Endodermal cell (in vitro differentiated cells): ENCODE results near the gene DKK3. TPM values are rescaled to one million over a fixed set of nuclear protein-coding genes. Genes with fewer than 3 reads are reported as not detected.

ENCODE experiments used
- DNase-seq: peaks from one replicate; pipeline ENCODE4 v3.0.0-alpha.2; 2017
- H3K27ac ChIP-seq: 2 replicates; pipeline ENCODE4 v1.5.1; 2013; ENCODE audit warnings: mild to moderate bottlenecking, low read depth, low read length, moderate library complexity
- H3K27me3 ChIP-seq: 2 replicates; pipeline ENCODE4 v1.6.1; 2013; ENCODE audit warnings: mild to moderate bottlenecking, low read length, moderate library complexity; ENCODE audit not compliant: insufficient read depth, control insufficient read depth, poor library complexity, severe bottlenecking
- H3K36me3 ChIP-seq: 2 replicates; pipeline ENCODE4 v1.7.0; 2013; ENCODE audit warnings: mild to moderate bottlenecking, low read length, moderate library complexity; ENCODE audit not compliant: control insufficient read depth, insufficient read depth
- H3K4me1 ChIP-seq: one replicate; pipeline ENCODE4 v1.7.0; 2013; ENCODE audit warnings: low read length; ENCODE audit not compliant: control insufficient read depth, insufficient read depth
- H3K4me3 ChIP-seq: 2 replicates; pipeline ENCODE4 v1.5.1; 2013; ENCODE audit warnings: mild to moderate bottlenecking, low read length, moderate library complexity
- H3K9ac ChIP-seq: 2 replicates; pipeline ENCODE4 v1.6.1; 2013; ENCODE audit warnings: mild to moderate bottlenecking, low read length, moderate library complexity; ENCODE audit not compliant: poor library complexity, severe bottlenecking; ENCODE audit errors: extremely low read depth
- H3K9me3 ChIP-seq: 2 replicates; pipeline ENCODE4 v1.6.1; 2013; ENCODE audit warnings: mild to moderate bottlenecking, low read length, moderate library complexity; ENCODE audit not compliant: control insufficient read depth
- H3K27ac Mint-ChIP-seq: 2 replicates; pipeline ENCODE4 v1.8.0; 2020; ENCODE audit warnings: mixed read lengths
- H3K27me3 Mint-ChIP-seq: 2 replicates; pipeline ENCODE4 v1.8.0; 2021; ENCODE audit warnings: mild to moderate bottlenecking, mixed read lengths; ENCODE audit not compliant: insufficient read depth
- H3K36me3 Mint-ChIP-seq: 2 replicates; pipeline ENCODE4 v1.8.0; 2020; ENCODE audit warnings: low read depth, mixed read lengths
- H3K4me1 Mint-ChIP-seq: 2 replicates; pipeline ENCODE4 v1.8.0; 2020; ENCODE audit warnings: mixed read lengths
- H3K4me3 Mint-ChIP-seq: 2 replicates; pipeline ENCODE4 v1.8.0; 2020; ENCODE audit warnings: mild to moderate bottlenecking, moderate library complexity, mixed read lengths
- H3K9me3 Mint-ChIP-seq: 2 replicates; pipeline ENCODE4 v1.8.0; 2020; ENCODE audit warnings: mild to moderate bottlenecking, mixed read lengths
- WGBS, 2 experiments: methylation state at CpG; one replicate each; pipeline versions ENCODE4 v1.1.5 to v1.1.7; 2013; ENCODE audit warnings: missing lambda C conversion rate in 2 of 2, mixed read lengths in 1 of 2; ENCODE audit not compliant: insufficient coverage in 1 of 2, insufficient read length in 1 of 2; 5-methylcytosine and 5-hydroxymethylcytosine counted together
- total RNA-seq, 2 donors: library from RNA; stranded (reverse); fragmentation: NEBNext Ultra II Directional in 1 of 2; extraction: Animal tissue kit (Norgen Biotek cat#: 25700) in 1 of 2; gene quantifications; 2 replicates in 1 of 2; 3 replicates in 1 of 2; pipeline ENCODE4 v1.2.1, GENCODE V29; 2021
- TF ChIP-seq, protein P1 (sequence below): fragments of 200-600 bp; sonication (generic); conservative IDR thresholded peaks from 2 replicates; pipeline ENCODE4 v1.5.0; 2021; ENCODE audit warnings: antibody characterized with exemption, mild to moderate bottlenecking

The DKK3 gene
- total RNA-seq, 2 donors from 2014 or later, result 18.8 to 42.6 TPM

DNA sequence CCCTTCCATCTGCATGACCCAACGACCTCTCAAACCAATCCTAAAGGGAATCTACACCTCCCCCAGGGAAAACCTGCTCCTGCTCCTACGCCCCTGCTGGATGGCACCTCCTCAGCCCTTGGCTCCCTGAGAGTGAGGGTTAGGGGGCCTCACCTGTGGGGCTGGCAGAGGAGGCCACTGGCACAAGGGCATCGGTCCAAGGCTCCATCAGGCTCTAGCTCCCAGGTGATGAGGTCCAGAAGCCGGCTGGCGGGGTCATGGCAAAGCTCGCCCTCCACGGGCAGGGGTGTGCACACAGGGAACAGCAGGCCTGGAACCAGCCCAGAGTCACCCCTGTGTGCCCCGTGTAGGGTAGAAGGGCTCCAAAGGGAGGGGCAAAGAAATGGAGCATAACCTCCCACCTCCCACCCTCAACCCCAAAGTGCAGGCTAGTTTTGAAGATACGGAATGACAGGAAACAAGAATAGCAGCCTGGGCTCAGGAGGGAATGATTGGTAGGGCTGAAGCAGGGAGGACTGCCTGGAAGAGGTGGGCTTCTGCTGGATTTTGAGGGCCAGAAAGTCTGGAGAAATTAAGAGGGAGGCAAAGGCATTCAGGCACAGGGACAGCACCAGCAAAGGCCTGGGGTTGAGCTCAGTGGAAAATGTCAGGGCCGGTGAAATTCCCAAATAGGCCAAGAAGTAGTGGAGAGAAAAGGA lies 42.6 kb downstream of the DKK3 start:
- peaks cover 4% of the 10 kb centered on the region for H3K4me1 ChIP-seq
- no peak overlapping the region for H3K4me3 ChIP-seq
- no peaks in the 10 kb centered on the region for H3K9me3 Mint-ChIP-seq
- peaks cover 29% of the 10 kb centered on the region for H3K36me3 Mint-ChIP-seq
- H3K4me1 Mint-ChIP-seq, result peaks cover 14% of the 10 kb centered on the region
- H3K4me3 Mint-ChIP-seq, result no peak overlapping the region
- no peak overlapping the region for H3K9ac ChIP-seq
- TF ChIP-seq, protein P1, sequence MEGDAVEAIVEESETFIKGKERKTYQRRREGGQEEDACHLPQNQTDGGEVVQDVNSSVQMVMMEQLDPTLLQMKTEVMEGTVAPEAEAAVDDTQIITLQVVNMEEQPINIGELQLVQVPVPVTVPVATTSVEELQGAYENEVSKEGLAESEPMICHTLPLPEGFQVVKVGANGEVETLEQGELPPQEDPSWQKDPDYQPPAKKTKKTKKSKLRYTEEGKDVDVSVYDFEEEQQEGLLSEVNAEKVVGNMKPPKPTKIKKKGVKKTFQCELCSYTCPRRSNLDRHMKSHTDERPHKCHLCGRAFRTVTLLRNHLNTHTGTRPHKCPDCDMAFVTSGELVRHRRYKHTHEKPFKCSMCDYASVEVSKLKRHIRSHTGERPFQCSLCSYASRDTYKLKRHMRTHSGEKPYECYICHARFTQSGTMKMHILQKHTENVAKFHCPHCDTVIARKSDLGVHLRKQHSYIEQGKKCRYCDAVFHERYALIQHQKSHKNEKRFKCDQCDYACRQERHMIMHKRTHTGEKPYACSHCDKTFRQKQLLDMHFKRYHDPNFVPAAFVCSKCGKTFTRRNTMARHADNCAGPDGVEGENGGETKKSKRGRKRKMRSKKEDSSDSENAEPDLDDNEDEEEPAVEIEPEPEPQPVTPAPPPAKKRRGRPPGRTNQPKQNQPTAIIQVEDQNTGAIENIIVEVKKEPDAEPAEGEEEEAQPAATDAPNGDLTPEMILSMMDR, result no peak
- no peaks in the 10 kb centered on the region for H3K27me3 Mint-ChIP-seq
- peaks cover 8% of the 10 kb centered on the region for H3K9me3 ChIP-seq
- H3K27ac ChIP-seq, result no peak overlapping the region
- no peak overlapping the region for H3K27ac Mint-ChIP-seq
- WGBS, 2 experiments, result 79 to 94% methylated on average over 2 to 10 of the region's 10 CpGs
- no peak for DNase-seq
- no peaks in the 10 kb centered on the region for H3K27me3 ChIP-seq
- H3K36me3 ChIP-seq, result peaks cover 15% of the 10 kb centered on the region

DNA sequence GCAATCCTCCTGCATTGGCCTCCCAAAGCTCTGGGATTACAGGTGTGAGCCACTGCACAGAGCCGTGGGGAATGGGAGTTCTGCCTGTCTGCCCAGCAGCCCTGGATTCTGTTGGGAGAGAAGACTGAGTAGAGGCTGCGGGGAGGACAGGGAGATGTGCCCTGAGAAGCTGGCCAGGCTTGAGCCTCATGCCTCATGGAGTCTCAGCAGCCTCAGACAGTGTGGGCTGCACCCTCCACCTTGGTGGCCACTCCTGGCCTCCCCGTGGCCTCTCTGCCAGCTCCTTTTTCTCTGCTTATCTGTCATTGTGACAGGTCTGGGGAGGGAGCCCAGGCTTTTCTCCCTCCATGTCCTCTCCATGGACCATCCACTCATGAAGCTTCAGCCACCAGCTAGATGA lies 43.2 kb downstream of the DKK3 start:
- Histone ChIP-seq H3K9ac (no peak overlapping the region), H3K36me3 (peaks cover 15% of the 10 kb centered on the region), H3K4me1 (peaks cover 4% of the 10 kb centered on the region), H3K9me3 (peaks cover 8% of the 10 kb centered on the region), H3K27ac (no peak overlapping the region), H3K4me3 (no peak overlapping the region), H3K27me3 (no peaks in the 10 kb centered on the region)
- WGBS, 2 experiments, result 90 to 91% methylated on average over 3 of the region's 3 CpGs
- no peaks in the 10 kb centered on the region for H3K9me3 Mint-ChIP-seq
- TF ChIP-seq, protein P1, result no peak
- H3K4me1 Mint-ChIP-seq, result peaks cover 14% of the 10 kb centered on the region
- no peak for DNase-seq
- H3K27ac Mint-ChIP-seq, result no peak overlapping the region
- H3K36me3 Mint-ChIP-seq, result peaks cover 29% of the 10 kb centered on the region
- H3K27me3 Mint-ChIP-seq, result no peaks in the 10 kb centered on the region
- no peak overlapping the region for H3K4me3 Mint-ChIP-seq

DNA sequence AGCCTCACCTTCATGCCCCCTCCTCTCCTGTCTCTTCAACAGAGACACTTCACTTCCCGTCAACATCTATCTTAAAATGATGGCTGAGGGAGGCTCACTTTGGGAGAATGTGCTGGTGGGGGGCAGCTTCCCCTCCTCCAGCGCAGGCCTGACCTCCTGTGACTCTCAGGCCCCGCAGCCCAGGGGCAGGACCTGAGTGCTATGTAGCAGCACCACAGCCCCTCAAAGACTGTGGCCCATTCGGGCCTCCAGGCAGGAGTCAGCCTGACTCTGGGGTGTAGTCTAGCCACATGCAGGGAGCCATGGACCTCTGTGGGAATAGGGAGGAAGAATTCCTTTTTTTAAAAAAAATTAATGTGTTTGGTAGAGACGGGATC lies 43.7 kb downstream of the DKK3 start:
- Mint-ChIP-seq H3K36me3 (peaks cover 29% of the 10 kb centered on the region), H3K9me3 (no peaks in the 10 kb centered on the region), H3K27ac (no peak overlapping the region), H3K4me3 (no peak overlapping the region), H3K4me1 (peaks cover 14% of the 10 kb centered on the region), H3K27me3 (no peaks in the 10 kb centered on the region)
- WGBS, 2 experiments, result 90 to 100% methylated on average over 2 to 5 of the region's 5 CpGs
- DNase-seq, result no peak
- TF ChIP-seq, protein P1, result no peak
- Histone ChIP-seq H3K27ac (no peak overlapping the region), H3K4me1 (peaks cover 4% of the 10 kb centered on the region), H3K9me3 (peaks cover 8% of the 10 kb centered on the region), H3K4me3 (no peak overlapping the region), H3K27me3 (no peaks in the 10 kb centered on the region), H3K9ac (no peak overlapping the region), H3K36me3 (peaks cover 15% of the 10 kb centered on the region)
